IMR-90 (cell line): ENCODE data around the gene ZSCAN31. TPM values are rescaled to one million over a fixed set of nuclear protein-coding genes. Genes with fewer than 3 reads are reported as not detected.

ENCODE experiments used
- ATAC-seq: fragments of 200-7000 bp; cut with Tn5 transposase; 2 replicates; pipeline ENCODE4 v1.9.1; 2020; ENCODE audit warnings: low read depth, mild to moderate bottlenecking, moderate library complexity
- BruUV-seq: library from RNA; stranded (reverse); fragments of 400-500 nt; replicated peaks from 2 replicates; lab custom pipeline; 2021; lab: Mats Ljungman, UMichigan
- CTCF ChIA-PET: fragments of 300-600 bp; formaldehyde crosslinking; extraction: SDS; loops from one replicate; lab custom pipeline; 2021; ENCODE audit warnings: antibody characterized with exemption; lab: Yijun Ruan, JAX
- POLR2A ChIA-PET: fragments of 300-600 bp; sonication (Branson Sonifier 250); formaldehyde crosslinking; loops from one replicate; lab custom pipeline; 2022; ENCODE audit warnings: antibody characterized with exemption; ENCODE audit not compliant: unreplicated experiment; lab: Charles Lee
- DNase-seq: peaks from one replicate; pipeline ENCODE4 v3.0.0; 2013
- H2AFZ ChIP-seq: replicated peaks from 2 replicates; pipeline ENCODE3; 2013; ENCODE audit warnings: low read length, mild to moderate bottlenecking; ENCODE audit not compliant: poor library complexity
- H2AK5ac ChIP-seq: 2 replicates; pipeline ENCODE4 v1.6.1; 2013; ENCODE audit warnings: low read depth, low read length, inconsistent platforms
- H2AK9ac ChIP-seq: replicated peaks from 2 replicates; pipeline ENCODE3; 2013; ENCODE audit warnings: mild to moderate bottlenecking, low read depth, low read length, moderate library complexity; ENCODE audit not compliant: poor library complexity
- H2BK120ac ChIP-seq: 2 replicates; pipeline ENCODE4 v1.6.1; 2013; ENCODE audit warnings: low read depth, low read length, inconsistent platforms
- H2BK15ac ChIP-seq: 3 replicates; pipeline ENCODE4 v1.6.1; 2013; ENCODE audit warnings: low read depth, low read length, inconsistent platforms
- H2BK20ac ChIP-seq: 2 replicates; pipeline ENCODE4 v1.6.1; 2013; ENCODE audit warnings: low read depth, mild to moderate bottlenecking, inconsistent platforms, low read length, moderate library complexity
- H2BK5ac ChIP-seq: 2 replicates; pipeline ENCODE4 v1.6.1; 2013; ENCODE audit warnings: mild to moderate bottlenecking, low read depth, low read length, inconsistent platforms; ENCODE audit not compliant: poor library complexity, severe bottlenecking
- H3K14ac ChIP-seq: replicated peaks from 2 replicates; pipeline ENCODE4 v1.6.1; 2013; ENCODE audit warnings: low read depth, low read length, inconsistent platforms
- H3K18ac ChIP-seq: 2 replicates; pipeline ENCODE4 v1.6.1; 2013; ENCODE audit warnings: low read depth, low read length, control low read depth
- H3K23ac ChIP-seq: 2 replicates; pipeline ENCODE4 v1.6.1; 2013; ENCODE audit warnings: low read depth, low read length, inconsistent platforms
- H3K27ac ChIP-seq: 2 replicates; pipeline ENCODE4 v1.5.1; 2013; ENCODE audit warnings: mild to moderate bottlenecking, control low read depth, low read length; ENCODE audit not compliant: insufficient read depth
- H3K27me3 ChIP-seq: 2 replicates; pipeline ENCODE4 v1.6.1; 2013; ENCODE audit warnings: low read length; ENCODE audit not compliant: control insufficient read depth, insufficient read depth
- H3K36me3 ChIP-seq: 2 replicates; pipeline ENCODE4 v1.6.1; 2013; ENCODE audit warnings: low read length, mixed read lengths; ENCODE audit not compliant: control insufficient read depth, insufficient read depth
- H3K4ac ChIP-seq: 2 replicates; pipeline ENCODE4 v1.6.1; 2013; ENCODE audit warnings: low read depth, low read length, inconsistent platforms
- H3K4me1 ChIP-seq: 2 replicates; pipeline ENCODE4 v1.6.1; 2013; ENCODE audit warnings: low read length, mixed read lengths; ENCODE audit not compliant: control insufficient read depth, insufficient read depth
- H3K4me2 ChIP-seq: 2 replicates; pipeline ENCODE4 v1.6.1; 2013; ENCODE audit warnings: low read depth, mild to moderate bottlenecking, control low read depth, low read length, moderate library complexity
- H3K4me3 ChIP-seq: 2 replicates; pipeline ENCODE4 v1.5.1; 2013; ENCODE audit warnings: low read depth, mild to moderate bottlenecking, control low read depth, low read length, moderate library complexity; ENCODE audit not compliant: insufficient read depth
- H3K56ac ChIP-seq: 2 replicates; pipeline ENCODE4 v1.6.1; 2013; ENCODE audit warnings: low read length, inconsistent platforms; ENCODE audit not compliant: insufficient read depth; ENCODE audit errors: extremely low read depth
- H3K79me1 ChIP-seq, 2 experiments: 2 replicates each; pipeline ENCODE4 v1.6.1; 2013; ENCODE audit warnings: low read length in 2 of 2, inconsistent platforms in 1 of 2, low read depth in 1 of 2
- H3K9ac ChIP-seq: 2 replicates; pipeline ENCODE4 v1.6.1; 2013; ENCODE audit warnings: low read depth, low read length, control low read depth
- H3K9me1 ChIP-seq: 2 replicates; pipeline ENCODE4 v1.6.1; 2013; ENCODE audit warnings: low read length, inconsistent platforms; ENCODE audit not compliant: insufficient read depth
- H3K9me3 ChIP-seq: 2 replicates; pipeline ENCODE4 v1.6.1; 2013; ENCODE audit warnings: low read length; ENCODE audit not compliant: control insufficient read depth, insufficient read depth
- H4K20me1 ChIP-seq: 2 replicates; pipeline ENCODE4 v1.6.1; 2013; ENCODE audit warnings: low read length, inconsistent platforms; ENCODE audit not compliant: insufficient read depth
- H4K5ac ChIP-seq: 2 replicates; pipeline ENCODE4 v1.6.1; 2013; ENCODE audit warnings: mild to moderate bottlenecking, low read depth, low read length, control low read depth
- H4K8ac ChIP-seq, 2 experiments: 2 replicates each; pipeline ENCODE4 v1.6.1; 2013; ENCODE audit warnings: low read depth in 2 of 2, low read length in 2 of 2, control low read depth in 1 of 2, inconsistent platforms in 1 of 2
- H4K91ac ChIP-seq: 2 replicates; pipeline ENCODE4 v1.6.1; 2013; ENCODE audit warnings: low read depth, low read length, inconsistent platforms; ENCODE audit not compliant: insufficient read depth
- FOS ChIP-seq: fragments of 150-350 bp; IDR thresholded peaks from 2 replicates; pipeline ENCODE4 v1.6.1; 2016; ENCODE audit warnings: low read depth, low read length
- MAFK ChIP-seq: IDR thresholded peaks from 2 replicates; pipeline ENCODE4 v1.6.1; 2012; ENCODE audit warnings: low read depth, low read length, improper control_type of control experiment
- NFE2L2 ChIP-seq: fragments of 150-350 bp; IDR thresholded peaks from 2 replicates; pipeline ENCODE4 v1.6.1; 2016; ENCODE audit warnings: low read depth, mild to moderate bottlenecking, low read length
- POLR2A ChIP-seq: IDR thresholded peaks from 2 replicates; pipeline ENCODE4 v1.6.1; 2012; ENCODE audit warnings: mild to moderate bottlenecking, low read depth, low read length
- RFX5 ChIP-seq: IDR thresholded peaks from 2 replicates; pipeline ENCODE4 v1.8.0; 2012; ENCODE audit warnings: low read depth, mild to moderate bottlenecking, low read length, moderate library complexity
- WGBS, 2 experiments: methylation state at CpG; one replicate each; pipeline versions ENCODE4 v1.1.5 to v1.1.7; 2013; ENCODE audit warnings: missing lambda C conversion rate in 2 of 2; ENCODE audit not compliant: insufficient read length in 1 of 2; ENCODE audit errors: extremely low coverage in 2 of 2; 5-methylcytosine and 5-hydroxymethylcytosine counted together
- dilution Hi-C: fragments of 300-500 bp; cut with HindIII; formaldehyde crosslinking; loops from one replicate; pipeline ENCODE4 v1.14.3; 2018; ENCODE audit warnings: low sequenced_read_pairs; ENCODE audit not compliant: unreplicated experiment
- in situ Hi-C: fragments of 300-500 bp; cut with MboI; formaldehyde crosslinking; loops from 3 replicates; pipeline ENCODE4 v1.14.3; 2019; ENCODE audit warnings: low sequenced_read_pairs, inconsistent platforms, mixed read lengths
- intact Hi-C: fragments of 100-400 bp; cut with micrococcal nuclease; formaldehyde crosslinking; loops from 2 replicates; pipeline ENCODE4 v1.10.0; 2022
- polyA plus RNA-seq, 3 experiments: library from polyadenylated mRNA; depleted of rRNA; stranded (reverse); fragments of >200 nt; gene quantifications; 2 replicates each; pipeline ENCODE4 v1.2.3, GENCODE V29; 2012; ENCODE audit warnings: low replicate concordance in 1 of 3
- total RNA-seq: library from RNA; depleted of rRNA; stranded (reverse); fragments of >200 nt; gene quantifications from 2 replicates; pipeline ENCODE4 v1.2.3, GENCODE V29; 2012

ZSCAN31 gene
- total and polyA plus RNA-seq, 2 of the 4 experiments (the other 2 are of a cell fraction) = 1.4 to 4.7 TPM

DNA sequence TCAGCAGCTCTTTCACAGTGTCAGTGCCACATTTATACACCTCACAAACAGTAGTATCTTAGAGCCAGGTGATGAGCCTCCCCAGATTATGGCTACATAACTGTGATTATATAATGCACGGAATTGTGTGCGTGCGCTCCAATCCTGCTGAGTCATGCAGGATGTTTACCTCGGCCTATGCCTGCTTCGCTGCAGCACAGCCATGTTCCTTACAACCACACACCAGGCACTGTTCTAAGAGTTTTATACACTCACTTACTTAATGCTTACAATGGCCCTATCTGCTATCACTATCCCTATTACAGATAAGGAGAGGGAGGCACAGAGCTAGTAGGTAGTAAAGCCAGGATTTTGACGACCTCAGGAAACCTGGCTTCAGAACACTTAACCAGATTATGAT is 21.1 kb upstream of the ZSCAN31 start (continued):
- TF ChIP-seq FOS (peak; percentile 36; the same call in 1 of the 2 replicates), POLR2A (no peak)

- Histone ChIP-seq H2BK5ac (peak overlapping the region; percentile 89), H4K91ac (peak overlapping the region; percentile 76), H4K5ac (peak overlapping the region; percentile 56), H3K4me1 (peaks cover 13% of the 10 kb centered on the region), H3K9me1 (peaks cover 10% of the 10 kb centered on the region; the same call in 1 of the 2 replicates), H3K23ac (peak overlapping the region; percentile 57; the same call in 1 of the 2 replicates), H2BK20ac (peak overlapping the region; percentile 59), H3K4me2 (no peak overlapping the region; the same call in 1 of the 2 replicates), H3K36me3 (peaks cover 4% of the 10 kb centered on the region; the same call in 1 of the 2 replicates), H3K18ac (no peak overlapping the region), H3K14ac (peak overlapping the region; percentile 89; the same call in 1 of the 2 replicates), H2AK5ac (peak overlapping the region; percentile 93), H4K20me1 (no peaks in the 10 kb centered on the region), H2AK9ac (peak overlapping the region; percentile 89), H2AFZ (peak overlapping the region; percentile 89), H3K9me3 (no peaks in the 10 kb centered on the region), H4K8ac (peak overlapping the region; percentile 53 to 94), H3K56ac (0 out of 2 replicates have a peak overlapping the region, but pooled peaks have one; percentile 73), H2BK120ac (peak overlapping the region; percentile 58), H3K4me3 (no peak overlapping the region), H3K27me3 (no peaks in the 10 kb centered on the region), H3K4ac (peak overlapping the region; percentile 90), H2BK15ac (peak overlapping the region; percentile 55; the same call in 1 of the 3 replicates), H3K9ac (peak overlapping the region; percentile 36; the same call in 1 of the 2 replicates), H3K27ac (peak overlapping the region; percentile 71), H3K79me1 (peaks cover 20 to 43% of the 10 kb centered on the region in 2 experiments)
- intact Hi-C loops (loop anchor here (1.0 to 5.0 kb wide), 5 partner anchors 76 to 454 kb away; partner anchors contain the start of genes PGBD1, ZKSCAN4 and ZSCAN9), in situ Hi-C loops (loop anchor here (5.0 kb wide), 1 partner anchor 224 kb away; no protein-coding TSS in a partner anchor), dilution Hi-C loops (no loop called here)
- no TSS peak for BruUV-seq
- POLR2A ChIA-PET = interaction anchor here (1.4 kb wide), 1 partner anchor 21 kb away, joined by 5 read pairs; no protein-coding TSS in a partner anchor
- DNase-seq (no peak), ATAC-seq (no peak)
- no peak for TF ChIP-seq NFE2L2
- TF ChIP-seq MAFK = no peak
- no peak for TF ChIP-seq RFX5
- CTCF ChIA-PET = interaction anchor here (0.6 to 2.4 kb wide), 12 partner anchors 15 to 220 kb away, joined by 3 to 15 read pairs (median 4); partner anchors contain the start of genes ZKSCAN4, ZKSCAN8 and ZSCAN26
- 83% methylated on average over 1 of the region's 7 CpGs; no CpG with 5 or more reads in 1 of the 2 experiments for WGBS, 2 experiments
These were observed 20.7 kb upstream of the ZSCAN31 start for GRCh38 chr6:28356666-28357020.
